Measurements from ENCODE around the gene ATP8B4.

- TF ChIP-seq SNAI2 (CRISPR knock-in tag; IDR thresholded peaks at IDR 0.05), result no peak
- no peak for TF ChIP-seq TSHZ2 (CRISPR knock-in tag; IDR thresholded peaks at IDR 0.05)
- TF ChIP-seq TCF4 (CRISPR knock-in tag; IDR thresholded peaks at IDR 0.05; ENCODE audit: borderline replicate concordance), result no peak
- no peak for TF ChIP-seq BACH2 (CRISPR knock-in tag; IDR thresholded peaks at IDR 0.05; ENCODE audit: borderline replicate concordance)
- TF ChIP-seq CSDC2 (CRISPR knock-in tag; IDR thresholded peaks at IDR 0.05), result no peak
Measured at GRCh38 chr15:49898097-49898496, 220.9 kb downstream of the ATP8B4 start.
